Calu3 (cell line): ENCODE data around the gene SLC28A3. TPM values are rescaled to one million over a fixed set of nuclear protein-coding genes. Genes with fewer than 3 reads are reported as not detected.
A peak's percentile ranks its signal among the peaks of the same experiment; 100 is the strongest.

Experiments
- BruUV-seq: library from RNA; stranded (reverse); fragments of 400-500 nt; replicated peaks from 2 replicates; lab custom pipeline; 2021; lab: Mats Ljungman, UMichigan
- CTCF ChIA-PET: fragments of 300-600 bp; sonication (Branson Sonifier 250); formaldehyde crosslinking; loops from one replicate; lab custom pipeline; 2022; ENCODE audit warnings: antibody characterized with exemption; lab: Charles Lee
- DNase-seq: peaks from one replicate; pipeline ENCODE4 v3.0.0; 2022
- H3K27ac Mint-ChIP-seq: one replicate; pipeline ENCODE4 v1.8.0; 2022; ENCODE audit warnings: mixed read lengths; ENCODE audit not compliant: unreplicated experiment
- H3K27me3 Mint-ChIP-seq: one replicate; pipeline ENCODE4 v1.8.0; 2022; ENCODE audit warnings: mixed read lengths; ENCODE audit not compliant: unreplicated experiment
- H3K36me3 Mint-ChIP-seq: one replicate; pipeline ENCODE4 v1.8.0; 2022; ENCODE audit warnings: mild to moderate bottlenecking, moderate library complexity, mixed read lengths; ENCODE audit not compliant: insufficient read depth, unreplicated experiment
- H3K4me1 Mint-ChIP-seq: one replicate; pipeline ENCODE4 v1.8.0; 2022; ENCODE audit warnings: mild to moderate bottlenecking, low read depth, mixed read lengths; ENCODE audit not compliant: unreplicated experiment
- H3K4me3 Mint-ChIP-seq: one replicate; pipeline ENCODE4 v1.8.0; 2022; ENCODE audit warnings: mild to moderate bottlenecking, low read depth, moderate library complexity, mixed read lengths; ENCODE audit not compliant: unreplicated experiment
- H3K9me3 Mint-ChIP-seq: one replicate; pipeline ENCODE4 v1.8.0; 2022; ENCODE audit warnings: low read depth, mixed read lengths; ENCODE audit not compliant: unreplicated experiment
- intact Hi-C: fragments of 100-400 bp; cut with micrococcal nuclease; formaldehyde crosslinking; loops from one replicate; pipeline ENCODE4 v1.10.0; 2022; ENCODE audit not compliant: unreplicated experiment
- total RNA-seq: library from RNA; stranded (reverse); gene quantifications from 2 replicates; pipeline ENCODE4 v1.2.3, GENCODE V29; 2022
- TF ChIP-seq, protein P1 (sequence below): fragments of 200-600 bp; IDR thresholded peaks from one replicate; pipeline ENCODE4 v1.8.0; 2022; ENCODE audit warnings: antibody characterized with exemption; ENCODE audit not compliant: unreplicated experiment

The SLC28A3 gene
- total RNA-seq, 1 experiment from 2014 or later, result 10.7 TPM

DNA sequence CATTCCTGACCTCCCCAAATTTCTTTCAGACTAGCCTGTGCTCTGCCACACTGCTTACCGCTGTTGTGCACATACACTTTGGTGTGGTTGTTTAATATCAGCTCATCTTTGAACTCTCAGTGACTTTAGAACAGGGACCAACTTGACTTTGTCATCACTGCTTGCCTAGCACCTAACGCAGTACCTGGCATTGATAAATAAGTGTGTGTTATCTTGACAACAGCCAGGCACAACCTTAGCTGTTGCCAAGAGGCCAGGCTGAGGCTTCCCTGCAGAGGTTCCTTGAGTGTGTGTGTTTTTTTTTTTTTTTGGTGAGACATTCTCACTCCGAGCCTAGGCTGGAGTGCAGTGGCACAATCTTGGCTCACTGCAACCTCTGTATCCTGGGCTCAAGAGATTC, 41.0 kb upstream of the SLC28A3 start:
- no peak for DNase-seq
- intact Hi-C loops, result no loop called here
- Mint-ChIP-seq H3K36me3 (no peaks in the 10 kb centered on the region), H3K9me3 (no peaks in the 10 kb centered on the region), H3K27me3 (no peaks in the 10 kb centered on the region), H3K4me1 (peaks cover 29% of the 10 kb centered on the region), H3K4me3 (no peak overlapping the region), H3K27ac (no peak overlapping the region)
- CTCF ChIA-PET, result interaction anchor here (0.7 kb wide), 1 partner anchor 16 kb away, joined by 5 read pairs; no protein-coding TSS in a partner anchor
- BruUV-seq, result no TSS peak
- TF ChIP-seq, protein P1, sequence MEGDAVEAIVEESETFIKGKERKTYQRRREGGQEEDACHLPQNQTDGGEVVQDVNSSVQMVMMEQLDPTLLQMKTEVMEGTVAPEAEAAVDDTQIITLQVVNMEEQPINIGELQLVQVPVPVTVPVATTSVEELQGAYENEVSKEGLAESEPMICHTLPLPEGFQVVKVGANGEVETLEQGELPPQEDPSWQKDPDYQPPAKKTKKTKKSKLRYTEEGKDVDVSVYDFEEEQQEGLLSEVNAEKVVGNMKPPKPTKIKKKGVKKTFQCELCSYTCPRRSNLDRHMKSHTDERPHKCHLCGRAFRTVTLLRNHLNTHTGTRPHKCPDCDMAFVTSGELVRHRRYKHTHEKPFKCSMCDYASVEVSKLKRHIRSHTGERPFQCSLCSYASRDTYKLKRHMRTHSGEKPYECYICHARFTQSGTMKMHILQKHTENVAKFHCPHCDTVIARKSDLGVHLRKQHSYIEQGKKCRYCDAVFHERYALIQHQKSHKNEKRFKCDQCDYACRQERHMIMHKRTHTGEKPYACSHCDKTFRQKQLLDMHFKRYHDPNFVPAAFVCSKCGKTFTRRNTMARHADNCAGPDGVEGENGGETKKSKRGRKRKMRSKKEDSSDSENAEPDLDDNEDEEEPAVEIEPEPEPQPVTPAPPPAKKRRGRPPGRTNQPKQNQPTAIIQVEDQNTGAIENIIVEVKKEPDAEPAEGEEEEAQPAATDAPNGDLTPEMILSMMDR, result no peak

DNA sequence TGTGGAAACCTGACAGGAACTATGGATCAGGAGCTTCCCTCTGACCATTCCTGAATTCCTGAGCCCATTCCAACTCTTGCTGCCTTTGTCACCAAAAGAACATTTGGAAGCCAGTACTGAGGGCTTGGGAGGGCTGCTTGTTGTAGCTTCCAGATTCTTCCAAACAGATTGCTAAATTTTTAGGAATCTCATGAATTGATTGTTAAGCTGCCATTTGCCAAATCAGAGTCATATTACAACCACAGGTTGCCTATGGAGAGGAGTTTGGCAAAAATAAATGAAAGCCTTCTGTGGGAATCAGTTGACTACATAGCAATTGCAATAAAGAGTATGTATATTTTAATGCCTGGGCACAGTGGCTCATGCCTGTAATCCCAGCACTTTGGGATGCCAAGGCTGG, 39.2 kb upstream of the SLC28A3 start:
- intact Hi-C loops, result no loop called here
- no peaks in the 10 kb centered on the region for H3K27me3 Mint-ChIP-seq
- H3K4me1 Mint-ChIP-seq, result peaks cover 21% of the 10 kb centered on the region
- TF ChIP-seq, protein P1, result no peak
- no TSS peak for BruUV-seq
- DNase-seq, result no peak
- CTCF ChIA-PET, result interaction anchor here (0.7 kb wide), 1 partner anchor 663 kb away, joined by 3 read pairs; no protein-coding TSS in a partner anchor
- peak overlapping the region; percentile 16 for H3K27ac Mint-ChIP-seq
- no peak overlapping the region for H3K4me3 Mint-ChIP-seq
- no peaks in the 10 kb centered on the region for H3K9me3 Mint-ChIP-seq
- H3K36me3 Mint-ChIP-seq, result no peaks in the 10 kb centered on the region

DNA sequence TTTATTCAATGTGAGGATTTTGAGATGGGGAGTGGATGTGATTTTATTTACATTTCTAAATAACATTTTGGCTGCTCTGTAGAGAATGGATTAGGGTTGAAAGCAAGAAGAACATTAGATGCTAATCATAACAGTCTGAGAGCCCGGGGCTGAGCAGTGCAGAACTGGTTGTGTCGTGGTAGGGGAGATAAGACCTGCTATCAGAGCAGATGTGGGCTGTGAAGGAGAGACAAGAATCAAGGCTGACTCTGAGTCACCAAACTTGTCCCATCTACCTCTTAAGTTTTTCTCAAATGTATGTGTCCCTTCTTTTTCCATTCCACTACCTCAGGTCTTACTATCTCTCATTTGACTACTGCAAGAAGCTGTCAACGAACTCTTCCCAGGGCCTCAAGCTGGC, 35.4 kb upstream of the SLC28A3 start:
- no peak for DNase-seq
- Mint-ChIP-seq H3K4me1 (peaks cover 19% of the 10 kb centered on the region), H3K36me3 (no peaks in the 10 kb centered on the region), H3K4me3 (no peak overlapping the region), H3K27me3 (no peaks in the 10 kb centered on the region), H3K27ac (no peak overlapping the region), H3K9me3 (no peaks in the 10 kb centered on the region)
- CTCF ChIA-PET, result no interaction called here
- intact Hi-C loops, result no loop called here
- no TSS peak for BruUV-seq
- TF ChIP-seq, protein P1, result no peak

DNA sequence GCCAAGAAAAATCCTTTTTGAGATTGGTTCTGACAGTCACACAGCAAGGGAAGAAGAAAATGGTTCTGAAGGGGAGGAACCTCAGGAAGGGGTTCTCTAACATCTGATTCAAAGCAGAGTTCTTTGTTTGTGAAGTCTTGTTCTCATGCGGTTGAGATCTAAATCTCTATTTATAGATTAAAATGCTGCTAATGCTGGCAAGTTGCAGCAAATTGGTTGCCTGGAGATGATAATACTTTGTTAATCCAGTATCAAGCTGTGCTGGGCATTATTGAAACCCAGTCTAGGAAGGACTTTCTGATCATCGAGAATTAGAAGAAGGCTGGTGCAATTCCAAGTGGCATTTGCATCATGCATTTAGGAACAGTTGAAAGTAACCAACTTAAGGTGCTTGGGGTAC, 34.0 kb upstream of the SLC28A3 start:
- peaks cover 14% of the 10 kb centered on the region for H3K4me1 Mint-ChIP-seq
- no peaks in the 10 kb centered on the region for H3K36me3 Mint-ChIP-seq
- no peaks in the 10 kb centered on the region for H3K9me3 Mint-ChIP-seq
- BruUV-seq, result no TSS peak
- DNase-seq, result no peak
- no peak overlapping the region for H3K4me3 Mint-ChIP-seq
- H3K27ac Mint-ChIP-seq, result peak overlapping the region; percentile 68
- intact Hi-C loops, result no loop called here
- no peaks in the 10 kb centered on the region for H3K27me3 Mint-ChIP-seq
- CTCF ChIA-PET, result no interaction called here
- TF ChIP-seq, protein P1, result no peak
